GM19438 (cell line): ENCODE measurements around the gene SUB1.

Source experiments
- ATAC-seq: cut with Tn5 transposase; IDR thresholded peaks from one replicate; pipeline ENCODE4 v1.9.1; 2021; ENCODE audit warnings: low read depth; ENCODE audit not compliant: unreplicated experiment

Gene SUB1

GRCh38 chr5:32563614-32564013, 21.7 kb upstream of the SUB1 start:
- no peak for ATAC-seq

- ATAC-seq, result no peak
Observed at GRCh38 chr5:32565145-32565544, 20.2 kb upstream of the SUB1 start.

GRCh38 chr5:32566319-32567111, 18.8 kb upstream of the SUB1 start:
- ATAC-seq, result no peak

GRCh38 chr5:32571128-32571527, 14.2 kb upstream of the SUB1 start:
- no peak for ATAC-seq

- ATAC-seq, result peak; percentile 92
Observed at GRCh38 chr5:32572778-32573480, 12.4 kb upstream of the SUB1 start.

DNA sequence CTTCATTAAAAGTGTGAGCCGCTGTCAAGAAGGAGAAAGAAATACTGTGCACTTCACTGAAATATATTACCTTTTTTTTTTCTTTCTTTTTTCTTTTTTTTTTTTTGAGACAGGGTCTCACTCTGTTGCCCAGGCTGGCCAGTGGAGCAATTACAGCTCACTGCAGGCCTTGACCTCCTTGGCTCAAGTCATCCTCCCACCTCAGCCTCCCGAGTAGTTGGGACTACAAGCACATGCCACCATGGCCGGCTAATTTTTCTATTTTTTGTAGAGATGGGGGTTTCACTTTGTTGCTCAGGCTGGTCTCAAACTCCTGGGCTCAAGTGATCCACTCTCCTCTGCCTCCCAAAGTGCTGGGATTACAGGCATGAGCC, 11.9 kb upstream of the SUB1 start:
- ATAC-seq, result peak; percentile 2

DNA sequence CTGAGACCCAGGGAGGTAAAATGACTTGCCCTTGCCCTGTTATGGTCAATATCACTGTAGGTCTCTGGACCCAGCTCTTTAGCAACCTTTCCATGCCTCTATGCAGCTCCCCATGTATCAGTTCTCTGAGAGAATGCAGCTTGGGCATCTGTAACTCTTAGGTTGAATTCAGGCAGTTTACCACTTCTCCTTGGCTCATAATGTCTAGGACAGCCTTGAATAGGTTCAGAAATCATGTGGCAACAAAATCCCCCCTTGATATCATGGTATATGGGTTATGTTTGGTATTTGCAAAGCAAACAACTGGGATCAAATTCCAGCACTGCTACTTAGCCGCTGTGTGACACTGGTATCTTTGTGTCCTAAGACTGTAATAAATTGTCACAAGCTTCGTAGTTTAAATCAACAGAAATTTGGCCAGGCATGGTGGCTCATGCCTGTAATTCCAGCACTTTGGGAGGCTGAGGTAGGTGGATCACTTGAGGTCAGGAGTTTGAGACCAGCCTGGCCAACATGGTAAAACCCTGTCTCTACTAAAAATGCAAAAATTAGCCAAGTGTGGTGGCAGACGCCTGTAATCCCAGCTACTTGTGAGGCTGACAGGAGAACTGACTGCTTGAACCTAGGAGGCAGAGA, 10.7 kb upstream of the SUB1 start:
- ATAC-seq, result no peak

DNA sequence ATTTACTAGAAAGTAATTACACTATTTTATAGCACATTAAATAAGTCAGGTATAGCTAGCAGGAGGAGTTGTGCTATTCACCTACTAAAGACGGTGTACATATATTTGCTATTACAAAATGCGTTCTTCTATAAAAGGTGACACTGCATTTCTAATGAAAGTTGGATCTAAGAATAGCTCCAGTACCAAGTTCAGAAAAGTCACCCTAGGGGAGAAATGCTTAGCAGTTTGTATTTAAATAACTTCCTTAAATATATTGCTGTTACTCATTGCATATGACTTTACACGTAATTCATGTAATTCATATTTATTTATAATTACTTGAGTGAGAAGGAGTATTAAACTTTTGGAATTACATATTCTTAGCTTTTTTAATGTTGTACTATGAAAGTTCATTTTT, 7.0 kb upstream of the SUB1 start:
- ATAC-seq, result no peak

- no peak for ATAC-seq
Observed at GRCh38 chr5:32578764-32579163, 6.6 kb upstream of the SUB1 start.

DNA sequence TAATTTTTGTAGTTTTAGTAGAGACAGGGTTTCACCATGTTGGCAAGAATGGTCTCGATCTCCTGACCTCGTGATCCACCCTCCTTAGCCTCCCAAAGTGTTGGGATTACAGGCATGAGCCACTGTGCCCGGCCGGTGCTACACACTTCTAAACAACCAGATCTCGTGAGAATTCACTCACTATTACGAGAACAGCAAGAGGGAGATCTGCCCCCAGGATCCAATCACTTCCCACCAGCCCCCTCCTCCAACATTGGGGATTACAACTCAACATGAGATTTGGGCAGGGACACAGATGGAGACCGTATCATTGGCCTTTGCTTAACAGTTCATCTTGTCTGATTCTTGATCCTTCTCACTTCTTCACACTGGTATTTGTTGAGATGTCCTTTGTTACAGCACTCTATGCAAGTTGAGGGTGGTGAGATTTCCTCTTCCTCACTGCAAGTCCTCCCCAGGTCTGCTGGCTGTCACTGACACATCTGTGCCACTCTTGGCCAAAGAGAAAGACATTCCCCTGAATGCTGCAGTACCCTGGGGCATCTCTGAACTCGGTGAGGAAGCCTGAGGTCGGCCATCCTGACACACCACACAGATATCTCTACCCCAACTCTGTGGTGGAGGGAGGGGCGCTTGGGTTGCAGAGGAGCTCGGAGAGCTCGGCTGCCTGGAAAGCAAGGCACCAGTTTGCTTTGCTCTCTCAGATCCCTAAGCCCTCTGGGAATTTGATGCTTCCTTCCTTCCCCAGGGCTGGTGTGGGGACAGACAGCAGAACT, 4.2 kb upstream of the SUB1 start:
- no peak for ATAC-seq

DNA sequence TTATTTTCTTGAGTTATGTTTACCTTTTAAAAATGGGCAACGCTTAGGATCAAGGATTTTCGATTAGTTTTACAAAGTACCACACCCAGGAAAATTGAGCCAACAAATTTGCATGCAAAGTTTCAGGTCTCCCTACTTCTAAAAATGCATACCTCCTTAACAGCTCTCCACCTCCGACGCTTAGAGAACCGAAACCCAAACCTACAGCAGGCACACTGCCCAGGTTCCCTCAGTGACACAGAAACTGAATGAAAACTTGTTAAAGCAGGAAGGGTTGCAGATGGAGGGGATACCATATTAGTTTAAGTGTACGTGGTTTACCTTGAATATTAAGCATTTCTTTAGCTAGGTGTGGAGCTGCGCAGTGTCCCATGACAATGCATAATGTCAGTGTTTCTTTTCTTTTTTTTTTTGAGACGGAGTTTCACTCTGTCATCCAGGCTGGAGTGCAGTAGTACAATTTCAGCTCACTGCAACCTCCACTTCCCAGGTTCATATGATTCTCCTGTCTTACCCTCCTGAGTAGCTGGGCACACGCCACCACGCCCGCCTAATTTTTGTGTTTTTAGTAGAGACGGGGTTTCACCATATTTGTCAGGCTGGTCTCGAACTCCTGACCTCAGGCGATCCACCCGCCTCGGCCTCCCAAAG, 1.6 kb upstream of the SUB1 start:
- ATAC-seq, result peak; percentile 72

GRCh38 chr5:32584646-32585045, 711 bp upstream of the SUB1 start:
- ATAC-seq, result no peak

- ATAC-seq, result no peak
Observed at GRCh38 chr5:32585122-32585445, 273 bp upstream of the SUB1 start.

- ATAC-seq, result peak; percentile 14
Observed at GRCh38 chr5:32586276-32586599, 881 bp downstream of the SUB1 start.

DNA sequence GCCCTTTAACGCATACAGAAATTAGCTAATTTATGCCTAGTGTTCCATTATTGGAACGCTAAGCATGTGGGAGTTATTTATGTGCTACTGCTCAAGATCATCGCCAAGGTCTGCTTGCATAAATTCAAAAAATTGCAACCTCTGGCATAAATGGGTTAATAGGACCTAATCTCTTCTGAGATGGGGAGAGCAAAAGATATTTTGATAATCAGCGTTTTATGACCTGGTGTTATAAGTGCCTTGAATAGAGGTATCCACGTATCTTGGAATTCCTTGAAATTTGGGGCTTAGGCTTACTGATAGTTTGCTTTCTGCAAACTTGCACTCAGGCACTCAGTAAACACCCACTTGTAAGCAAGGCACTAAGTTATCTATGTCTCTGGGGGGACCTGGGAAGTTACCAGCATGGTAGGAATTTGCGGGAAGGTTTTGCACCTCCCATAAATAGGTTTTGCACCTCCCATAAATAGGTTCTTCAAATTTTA, 1.8 kb downstream of the SUB1 start:
- no peak for ATAC-seq

DNA sequence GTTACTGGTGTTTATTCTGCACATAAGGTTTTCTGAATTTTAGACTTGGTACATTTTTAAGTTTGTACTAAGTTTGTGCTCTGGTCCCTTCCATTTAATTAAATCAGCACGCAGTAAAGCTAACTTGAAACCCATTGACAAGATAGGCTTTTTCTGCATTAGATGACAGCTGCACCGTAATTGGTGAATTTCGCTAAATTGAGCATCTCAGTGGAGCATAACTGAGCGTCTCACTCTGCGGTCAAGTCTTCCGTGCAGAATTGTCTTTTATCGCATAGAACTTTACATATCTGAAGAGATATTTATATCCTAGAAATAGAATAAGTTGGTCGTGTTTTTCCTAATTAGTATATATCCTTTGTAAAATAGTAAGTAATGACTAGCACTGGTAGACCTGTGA, 4.1 kb downstream of the SUB1 start:
- ATAC-seq, result no peak

GRCh38 chr5:32589942-32590869, 4.8 kb downstream of the SUB1 start:
- no peak for ATAC-seq

- no peak for ATAC-seq
Observed at GRCh38 chr5:32595118-32595517, 9.8 kb downstream of the SUB1 start.

GRCh38 chr5:32597041-32597629, 11.8 kb downstream of the SUB1 start:
- ATAC-seq, result no peak
